HG02884 (cell line): ENCODE measurements around the gene LRRK1.

ENCODE experiments used
- ATAC-seq: cut with Tn5 transposase; IDR thresholded peaks from one replicate; pipeline ENCODE4 v1.9.1; 2021; ENCODE audit warnings: mild to moderate bottlenecking, moderate library complexity; ENCODE audit not compliant: unreplicated experiment

The LRRK1 gene

GRCh38 chr15:100968050-100968966, 49.2 kb downstream of the LRRK1 start:
- no peak for ATAC-seq

- no peak for ATAC-seq
These were observed 53.8 kb downstream of the LRRK1 start for GRCh38 chr15:100972975-100973350.

- no peak for ATAC-seq
These were observed 54.4 kb downstream of the LRRK1 start for GRCh38 chr15:100973351-100974111.

GRCh38 chr15:100975043-100975442, 55.9 kb downstream of the LRRK1 start:
- ATAC-seq: no peak

GRCh38 chr15:100980410-100981046, 61.4 kb downstream of the LRRK1 start:
- ATAC-seq: no peak

DNA sequence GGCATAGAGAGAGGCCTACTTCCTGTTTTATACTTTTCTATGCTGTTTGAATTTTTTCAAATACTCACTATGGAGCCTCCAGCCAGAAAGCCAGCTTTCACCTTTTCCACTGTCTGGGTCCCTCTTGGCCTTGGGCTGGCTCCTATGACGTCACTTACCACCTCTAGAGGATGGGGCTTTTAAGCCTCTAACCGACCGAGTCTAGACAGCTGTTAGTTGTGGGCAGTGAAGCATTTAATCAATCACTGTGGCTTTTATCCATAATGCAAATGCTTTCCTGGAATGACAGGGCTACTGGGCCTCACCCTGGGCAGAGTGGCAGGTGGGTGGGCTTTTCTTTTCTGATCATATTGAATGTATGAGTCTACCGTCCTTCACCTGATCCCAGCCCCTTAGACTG, 61.9 kb downstream of the LRRK1 start:
- ATAC-seq: no peak

- no peak for ATAC-seq
These were observed 64.1 kb downstream of the LRRK1 start for GRCh38 chr15:100983221-100983620.

- ATAC-seq: no peak
These were observed 66.2 kb downstream of the LRRK1 start for GRCh38 chr15:100985401-100985800.

- ATAC-seq: no peak
These were observed 67.2 kb downstream of the LRRK1 start for GRCh38 chr15:100986158-100986896.

GRCh38 chr15:100987143-100987542, 68.0 kb downstream of the LRRK1 start:
- no peak for ATAC-seq

DNA sequence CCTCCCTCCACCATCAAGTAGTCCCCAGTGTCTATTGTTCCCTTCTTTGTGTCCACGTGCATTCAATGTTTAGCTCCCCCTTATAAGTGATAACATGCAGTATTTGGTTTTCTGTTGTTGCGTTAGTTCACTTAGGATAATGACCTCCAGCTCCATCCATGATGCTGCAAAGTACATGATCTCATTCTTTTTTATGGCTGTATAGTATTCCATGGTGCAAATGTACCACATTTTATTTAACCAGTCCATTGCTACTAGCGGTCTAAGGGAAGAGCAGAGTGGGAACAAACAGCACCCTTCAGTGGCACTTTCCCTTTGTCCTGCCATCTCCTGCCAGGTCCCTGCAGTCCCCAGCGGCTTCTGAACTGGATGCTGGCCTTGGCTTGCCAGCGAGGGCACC, 69.1 kb downstream of the LRRK1 start:
- no peak for ATAC-seq

DNA sequence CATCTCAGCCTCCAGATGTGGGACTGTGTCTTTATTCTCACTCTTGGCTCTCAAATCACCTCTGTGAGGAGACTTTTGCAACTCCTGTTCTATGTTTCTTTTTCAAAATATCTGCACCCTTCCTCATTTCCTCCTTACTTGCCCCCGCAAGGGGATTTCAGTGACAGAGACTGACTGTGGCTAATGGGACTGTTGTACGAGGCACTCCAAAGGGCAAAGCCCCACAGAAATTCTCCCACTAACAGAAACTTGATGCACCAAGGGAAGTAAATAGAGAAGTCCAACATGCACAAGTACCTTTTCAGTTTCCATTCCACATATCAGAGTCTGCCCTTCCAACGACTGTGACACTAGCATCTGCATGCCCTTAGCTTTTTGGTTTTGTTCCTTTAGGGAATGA, 69.7 kb downstream of the LRRK1 start:
- no peak for ATAC-seq

DNA sequence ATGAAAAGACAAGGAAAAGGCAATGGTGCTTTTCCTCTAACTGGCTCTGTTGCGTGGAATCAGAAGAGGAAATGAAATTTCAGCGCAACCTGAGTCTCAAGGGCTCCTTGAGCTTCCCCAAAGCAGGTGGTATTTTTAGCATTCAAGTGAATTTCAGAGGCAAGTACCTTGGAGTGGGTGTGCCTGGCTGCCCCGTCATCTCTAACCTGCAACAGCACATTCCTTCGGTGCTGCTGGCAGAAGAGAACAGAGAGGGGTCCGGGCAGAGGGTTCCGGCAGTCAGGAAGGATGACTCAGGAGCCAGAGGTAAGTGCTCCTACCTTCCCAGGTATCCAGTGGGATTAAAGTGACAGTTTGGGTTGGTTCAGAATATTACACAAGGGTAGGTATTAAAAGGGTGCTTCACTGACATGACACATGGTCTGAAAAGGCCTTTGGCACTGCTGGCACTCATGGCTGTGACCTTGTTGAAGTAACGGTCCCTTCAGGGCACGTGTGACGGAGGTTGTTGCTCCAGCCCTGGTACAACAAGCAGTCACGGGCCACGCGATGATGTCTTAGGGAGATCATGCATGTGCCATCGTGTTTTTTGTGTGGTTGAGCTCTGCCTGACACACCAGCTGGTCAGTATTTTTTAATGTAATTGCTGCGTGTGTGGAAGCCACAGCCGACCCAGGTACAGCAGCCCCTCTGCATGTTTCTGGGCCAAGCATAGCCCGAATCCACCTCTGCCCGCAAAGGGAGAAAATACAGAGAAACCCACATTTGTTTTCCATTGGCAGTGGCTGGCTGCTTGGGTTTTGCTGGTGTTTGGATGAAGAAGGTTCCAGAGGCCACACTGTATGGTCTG, 75.7 kb downstream of the LRRK1 start:
- no peak for ATAC-seq

DNA sequence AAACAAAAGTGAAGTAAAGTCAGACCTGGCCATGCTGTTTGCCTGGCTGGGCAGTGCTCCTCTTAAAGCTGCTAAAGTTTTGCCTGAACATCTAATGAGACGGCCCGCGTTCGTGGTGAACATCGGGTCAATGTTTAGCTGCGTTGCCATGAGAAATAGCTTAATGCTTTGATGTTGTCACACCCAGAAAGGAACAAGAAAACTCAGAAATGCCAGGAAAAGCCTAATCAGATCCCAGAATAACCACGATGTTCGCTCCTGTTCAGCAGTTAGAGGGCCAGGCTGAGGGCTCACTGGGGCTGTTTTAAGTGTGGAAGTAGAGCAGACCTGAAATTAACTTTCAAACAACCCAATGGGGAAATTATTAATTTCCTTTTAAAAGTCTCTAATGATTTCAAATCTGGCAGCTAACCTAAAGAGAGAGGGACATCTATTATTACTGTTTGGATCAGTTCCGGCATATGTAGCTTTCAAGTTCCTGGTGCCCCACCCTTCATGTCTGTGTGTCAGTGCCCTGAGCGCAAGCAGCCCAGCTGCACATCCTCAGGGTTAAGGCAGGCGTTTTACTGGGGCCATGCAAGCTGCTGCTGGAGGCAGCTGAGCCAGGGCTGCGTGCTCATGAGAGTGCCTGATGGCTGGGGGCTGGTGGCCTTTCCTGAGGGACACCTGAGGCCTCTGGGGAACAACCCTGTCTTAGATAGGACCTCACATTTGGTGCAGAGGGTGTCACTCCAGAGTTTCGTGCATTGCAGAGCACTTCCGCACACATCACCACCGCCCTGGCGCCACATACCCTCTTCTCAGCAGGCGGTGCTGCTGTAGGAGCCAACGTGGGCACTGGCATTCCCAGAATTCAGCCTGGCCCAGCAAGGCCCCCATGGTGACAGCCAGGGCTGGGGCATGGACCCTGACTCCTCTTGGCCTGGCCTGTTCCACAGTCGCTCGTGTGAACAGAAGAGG, 76.6 kb downstream of the LRRK1 start:
- ATAC-seq: no peak

DNA sequence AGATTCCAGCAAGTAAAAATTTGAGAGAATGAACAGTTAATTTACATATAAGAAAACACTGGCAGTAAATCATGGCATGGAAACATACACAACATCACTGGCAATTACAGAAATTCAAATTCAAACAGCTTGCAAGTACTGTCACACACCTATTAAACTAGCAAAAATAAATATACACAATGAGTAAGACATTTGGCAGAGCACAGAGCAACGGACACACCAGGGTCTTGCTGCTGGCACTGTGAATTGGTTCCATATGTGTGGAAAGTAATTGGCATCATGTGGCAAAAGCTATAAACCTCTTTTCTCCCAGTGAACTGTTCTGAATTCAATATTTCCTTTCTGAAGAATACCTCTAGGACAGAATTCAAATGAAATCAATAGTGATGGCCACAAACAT, 78.3 kb downstream of the LRRK1 start:
- no peak for ATAC-seq

DNA sequence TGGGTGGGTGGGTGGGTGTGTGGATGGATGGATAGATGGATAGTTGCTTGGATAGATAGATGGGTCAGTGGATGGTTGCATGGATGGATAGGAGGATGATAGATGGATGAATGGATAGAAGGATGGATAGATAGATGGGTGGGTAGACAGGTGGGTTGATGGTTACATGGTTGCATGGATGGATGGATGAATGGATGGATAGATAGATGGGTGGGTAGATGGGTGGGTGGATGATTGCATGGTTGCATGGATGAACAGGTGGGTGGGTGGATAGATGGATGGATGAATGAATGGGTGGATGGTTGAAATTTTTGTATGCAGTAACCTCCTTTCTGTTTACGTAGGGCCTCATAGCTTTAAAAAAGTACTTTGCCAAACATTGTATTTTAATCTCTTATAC, 79.5 kb downstream of the LRRK1 start:
- ATAC-seq: no peak

GRCh38 chr15:100999369-100999768, 80.2 kb downstream of the LRRK1 start:
- ATAC-seq: no peak

- ATAC-seq: no peak
These were observed 81.1 kb downstream of the LRRK1 start for GRCh38 chr15:101000271-101000681.

- no peak for ATAC-seq
These were observed 81.9 kb downstream of the LRRK1 start for GRCh38 chr15:101001056-101001455.
